SK-N-SH treated with all-trans-retinoic acid at 6 μM for 48 hours (cell line): Measurements from ENCODE around the gene ALG14.

ENCODE experiments used
- ATAC-seq: fragments of 200-7000 bp; cut with Tn5 transposase; 3 replicates; pipeline ENCODE4 v1.9.1; 2020; ENCODE audit warnings: mild to moderate bottlenecking, moderate library complexity
- ARNTL ChIP-seq: fragments of 450-650 bp; formaldehyde crosslinking; IDR thresholded peaks from 2 replicates; pipeline ENCODE4 v1.5.0; 2020; ENCODE audit warnings: low read depth, mild to moderate bottlenecking, moderate library complexity, borderline replicate concordance
- BACH2 ChIP-seq: fragments of 250-450 bp; sonication (Bioruptor Pico); IDR thresholded peaks from 2 replicates; pipeline ENCODE4 v1.9.0; 2021; ENCODE audit warnings: mild to moderate bottlenecking, borderline replicate concordance
- CREB5 ChIP-seq: fragments of 250-450 bp; sonication (Bioruptor Pico); IDR thresholded peaks from 2 replicates; pipeline ENCODE4 v1.5.1; 2020; ENCODE audit warnings: low read depth, mild to moderate bottlenecking, moderate library complexity
- CSDC2 ChIP-seq: fragments of 250-450 bp; sonication (Bioruptor Pico); IDR thresholded peaks from 2 replicates; pipeline ENCODE4 v1.5.0; 2020; ENCODE audit warnings: mild to moderate bottlenecking, moderate library complexity
- CSRNP3 ChIP-seq: fragments of 250-450 bp; sonication (Bioruptor Pico); IDR thresholded peaks from 2 replicates; pipeline ENCODE4 v1.5.1; 2021; ENCODE audit warnings: mild to moderate bottlenecking, moderate library complexity
- ESRRG ChIP-seq: fragments of 250-450 bp; sonication (Bioruptor Pico); IDR thresholded peaks from 2 replicates; pipeline ENCODE4 v1.6.1; 2021; ENCODE audit warnings: mild to moderate bottlenecking
- GLIS3 ChIP-seq: fragments of 250-450 bp; sonication (Bioruptor Pico); IDR thresholded peaks from 2 replicates; pipeline ENCODE4 v1.5.0; 2020; ENCODE audit warnings: mild to moderate bottlenecking, moderate library complexity
- ISL1 ChIP-seq: fragments of 250-450 bp; sonication (Bioruptor Pico); IDR thresholded peaks from 2 replicates; pipeline ENCODE4 v2.1.2; 2022; ENCODE audit warnings: mild to moderate bottlenecking, moderate library complexity
- OSR1 ChIP-seq: fragments of 250-450 bp; sonication (Bioruptor Pico); IDR thresholded peaks from 2 replicates; pipeline ENCODE4 v1.8.0; 2022; ENCODE audit warnings: moderate library complexity, mild to moderate bottlenecking, inconsistent platforms
- PATZ1 ChIP-seq: fragments of 250-450 bp; sonication (Bioruptor Pico); IDR thresholded peaks from 2 replicates; pipeline ENCODE4 v1.8.0; 2020; ENCODE audit warnings: mild to moderate bottlenecking, moderate library complexity, borderline replicate concordance
- POU6F1 ChIP-seq: fragments of 250-450 bp; sonication (Bioruptor Pico); IDR thresholded peaks from 2 replicates; pipeline ENCODE4 v1.8.0; 2021; ENCODE audit warnings: low read depth, mild to moderate bottlenecking, moderate library complexity, borderline replicate concordance
- PPARA ChIP-seq: fragments of 250-450 bp; sonication (Bioruptor Pico); IDR thresholded peaks from 2 replicates; pipeline ENCODE4 v1.5.0; 2020; ENCODE audit warnings: mild to moderate bottlenecking, borderline replicate concordance
- RARB ChIP-seq: fragments of 250-450 bp; sonication (Bioruptor Pico); IDR thresholded peaks from 2 replicates; pipeline ENCODE4 v1.8.0; 2021; ENCODE audit warnings: mild to moderate bottlenecking, moderate library complexity
- SNAI2 ChIP-seq: fragments of 250-450 bp; sonication (Bioruptor Pico); IDR thresholded peaks from 2 replicates; pipeline ENCODE4 v1.5.0; 2020; ENCODE audit warnings: mild to moderate bottlenecking, moderate library complexity
- TCF4 ChIP-seq: fragments of 250-450 bp; sonication (Bioruptor Pico); IDR thresholded peaks from 2 replicates; pipeline ENCODE4 v1.8.0; 2021; ENCODE audit warnings: mild to moderate bottlenecking, moderate library complexity, borderline replicate concordance
- TOX ChIP-seq: fragments of 250-450 bp; sonication (Bioruptor Pico); IDR thresholded peaks from 2 replicates; pipeline ENCODE4 v1.8.0; 2021; ENCODE audit warnings: mild to moderate bottlenecking, moderate library complexity, borderline replicate concordance
- TSHZ2 ChIP-seq: fragments of 250-450 bp; sonication (Bioruptor Pico); IDR thresholded peaks from 2 replicates; pipeline ENCODE4 v1.5.0; 2020; ENCODE audit warnings: mild to moderate bottlenecking, moderate library complexity
- ZFP3 ChIP-seq: fragments of 250-450 bp; sonication (Bioruptor Pico); IDR thresholded peaks from 2 replicates; pipeline ENCODE4 v1.5.0; 2020; ENCODE audit warnings: mild to moderate bottlenecking, moderate library complexity
- ZFP30 ChIP-seq: fragments of 450-650 bp; formaldehyde crosslinking; IDR thresholded peaks from 2 replicates; pipeline ENCODE4 v1.5.0; 2022; ENCODE audit warnings: mild to moderate bottlenecking, moderate library complexity
- ZNF565 ChIP-seq: fragments of 450-650 bp; formaldehyde crosslinking; conservative IDR thresholded peaks from 2 replicates; pipeline ENCODE4 v1.5.0; 2020; ENCODE audit warnings: low read depth, mild to moderate bottlenecking, moderate library complexity
- ZNF70 ChIP-seq: fragments of 450-650 bp; formaldehyde crosslinking; IDR thresholded peaks from 2 replicates; pipeline ENCODE4 v1.5.0; 2020; ENCODE audit warnings: mild to moderate bottlenecking, moderate library complexity
- ZNF8 ChIP-seq: fragments of 450-650 bp; formaldehyde crosslinking; IDR thresholded peaks from 2 replicates; pipeline ENCODE4 v1.5.0; 2020; ENCODE audit warnings: mild to moderate bottlenecking, moderate library complexity

The ALG14 gene

GRCh38 chr1:94979656-94980581 lies 92.8 kb downstream of the ALG14 start:
- ATAC-seq: peak; percentile 34

GRCh38 chr1:94979131-94979530 lies 93.6 kb downstream of the ALG14 start:
- no peak for ATAC-seq
- TF ChIP-seq ZNF70 (CRISPR knock-in tag) (no peak), TCF4 (CRISPR knock-in tag) (no peak), OSR1 (CRISPR knock-in tag) (no peak), PATZ1 (CRISPR knock-in tag) (no peak), GLIS3 (CRISPR knock-in tag) (no peak), ZNF565 (CRISPR knock-in tag) (no peak), RARB (no peak), CSDC2 (CRISPR knock-in tag) (no peak), ISL1 (CRISPR knock-in tag) (no peak), CREB5 (CRISPR knock-in tag) (no peak), TSHZ2 (no peak), ESRRG (CRISPR knock-in tag) (no peak), TOX (CRISPR knock-in tag) (no peak), BACH2 (CRISPR knock-in tag) (no peak)

More at GRCh38 chr1:94979656-94980581, 92.8 kb downstream of the ALG14 start:
- no peak for TF ChIP-seq SNAI2 (CRISPR knock-in tag)
- no peak for TF ChIP-seq ZNF8
- no peak for TF ChIP-seq ESRRG (CRISPR knock-in tag)
- TF ChIP-seq CSRNP3 (CRISPR knock-in tag): no peak
- no peak for TF ChIP-seq CSDC2 (CRISPR knock-in tag)
- TF ChIP-seq ZFP3: no peak
- no peak for TF ChIP-seq GLIS3 (CRISPR knock-in tag)
- TF ChIP-seq RARB: no peak
- no peak for TF ChIP-seq CREB5 (CRISPR knock-in tag)
- TF ChIP-seq ZFP30 (CRISPR knock-in tag): no peak
- no peak for TF ChIP-seq TOX (CRISPR knock-in tag)
- TF ChIP-seq POU6F1 (CRISPR knock-in tag): no peak
- no peak for TF ChIP-seq PPARA
- no peak for TF ChIP-seq BACH2 (CRISPR knock-in tag)
- TF ChIP-seq TCF4 (CRISPR knock-in tag): no peak
- no peak for TF ChIP-seq ZNF565 (CRISPR knock-in tag)
- TF ChIP-seq ARNTL (CRISPR knock-in tag): no peak
